Activated CD4-positive, CD25-positive, alpha-beta regulatory T cell (primary cell): ENCODE results near the gene CDH5.

Experiments
- DNase-seq, 4 experiments: peaks; one replicate each; lab custom pipeline; 2025; lab: John Stamatoyannopoulos, UW

CDH5 gene

GRCh38 chr16:66353055-66353454, 13.4 kb upstream of the CDH5 start:
- DNase-seq: no peak

GRCh38 chr16:66354034-66354909, 12.2 kb upstream of the CDH5 start:
- DNase-seq: no peak

- DNase-seq: no peak
Observed at GRCh38 chr16:66355526-66355925, 11.0 kb upstream of the CDH5 start.

- no peak for DNase-seq
Observed at GRCh38 chr16:66357523-66357928, 9.0 kb upstream of the CDH5 start.

- DNase-seq: no peak
Observed at GRCh38 chr16:66358231-66358630, 8.3 kb upstream of the CDH5 start.

- no peak for DNase-seq
Observed at GRCh38 chr16:66359012-66359411, 7.5 kb upstream of the CDH5 start.

GRCh38 chr16:66359811-66360608, 6.5 kb upstream of the CDH5 start:
- no peak for DNase-seq

- DNase-seq: no peak
Observed at GRCh38 chr16:66360624-66361324, 5.7 kb upstream of the CDH5 start.

- DNase-seq: no peak
Observed at GRCh38 chr16:66361604-66362135, 4.8 kb upstream of the CDH5 start.

GRCh38 chr16:66363211-66363777, 3.2 kb upstream of the CDH5 start:
- DNase-seq: no peak

GRCh38 chr16:66364117-66364958, 2.2 kb upstream of the CDH5 start:
- DNase-seq: no peak

- DNase-seq: no peak
Observed at GRCh38 chr16:66364959-66365306, 1.6 kb upstream of the CDH5 start.

GRCh38 chr16:66365651-66366050, 840 bp upstream of the CDH5 start:
- DNase-seq: no peak

- DNase-seq: no peak
Observed at GRCh38 chr16:66367968-66368891, 1.7 kb downstream of the CDH5 start.

GRCh38 chr16:66369055-66369592, 2.6 kb downstream of the CDH5 start:
- DNase-seq: no peak

- no peak for DNase-seq
Observed at GRCh38 chr16:66370786-66371684, 4.5 kb downstream of the CDH5 start.

- no peak for DNase-seq
Observed at GRCh38 chr16:66372078-66372897, 5.8 kb downstream of the CDH5 start.

GRCh38 chr16:66372898-66373155, 6.3 kb downstream of the CDH5 start:
- no peak for DNase-seq
